ENCODE results near the gene SNTA1. TPM values are rescaled to one million over a fixed set of nuclear protein-coding genes. Genes with fewer than 3 reads are reported as not detected.

Gene SNTA1
- total and polyA plus RNA-seq, 9 of the 15 experiments (the other 6 are each of a cell fraction or from before 2014, with no cell fraction given) = 1.2 to 40.8 (median 20.3) TPM

DNA sequence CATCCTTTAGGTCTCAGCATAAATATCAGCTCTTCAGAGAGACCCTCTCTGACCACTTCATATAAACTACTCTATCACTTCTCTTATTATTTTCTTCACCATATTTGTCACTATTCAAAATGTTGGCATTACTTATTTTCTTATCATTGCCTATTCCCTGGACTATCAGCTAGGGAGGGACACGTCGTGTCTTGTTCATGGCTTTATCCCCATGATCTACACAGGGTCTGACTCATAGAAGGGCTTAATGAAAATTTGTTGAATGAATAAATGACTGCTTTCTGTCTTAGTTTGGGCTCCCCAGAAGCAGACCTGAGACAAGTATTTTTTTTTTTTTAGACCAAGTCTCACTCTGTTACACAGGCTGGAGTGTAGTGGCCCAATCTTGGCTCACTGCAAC is 39.3 kb downstream of the SNTA1 start:
- H3K79me2 ChIP-seq (ENCODE audit: control insufficient read depth, insufficient read depth, low read length) = peaks cover 40% of the 10 kb centered on the region
- intact Hi-C loops (cut with micrococcal nuclease) (loop anchor here (5.0 kb wide), 2 partner anchors 38 to 248 kb away; partner anchors contain the start of gene SNTA1), in situ Hi-C loops (cut with MboI) (no loop called here)
- ATAC-seq = no peak
- FAIRE-seq = no peak
- no peak overlapping the region for H3K27ac ChIP-seq (ENCODE audit: extremely low read depth, low read depth, low read length)
- BruUV-seq (replicated peaks) = no TSS peak
- DNase-seq (ENCODE audit: extremely low read depth in 1 of 4, low spot score in 3 of 4) = no peak
- peaks cover 14% of the 10 kb centered on the region; the same call in 1 of the 2 replicates for H4K20me1 ChIP-seq (replicated peaks; ENCODE audit: control insufficient read depth, insufficient read depth, low read length)
- H3K27me3 ChIP-seq (ENCODE audit: control insufficient read depth in 2 of 2, insufficient read depth in 2 of 2, low read length in 2 of 2) = no peaks in the 10 kb centered on the region
- no peak overlapping the region for H3K4me3 ChIP-seq
- peaks cover 14 to 16% of the 10 kb centered on the region in 2 experiments for H3K4me1 ChIP-seq (replicated peaks in 1 of 2; ENCODE audit: control insufficient read depth in 2 of 2, insufficient read depth in 2 of 2, low read length in 2 of 2)
- no peaks in the 10 kb centered on the region for H3K9me1 ChIP-seq (ENCODE audit: control insufficient read depth, insufficient read depth, low read length)
- ChIA-PET CTCF (ENCODE audit: low intra/inter-chr PET ratio) (no interaction called here), POLR2A (interaction anchor here (0.6 to 1.4 kb wide), 2 partner anchors 8 to 232 kb away, joined by 3 to 4 read pairs; no protein-coding TSS in a partner anchor)
- peaks cover 36% of the 10 kb centered on the region; the same call in 2 of the 3 replicates for H3K36me3 ChIP-seq (ENCODE audit: control insufficient read depth, insufficient read depth, low read length)
- no peak overlapping the region for H3K4me2 ChIP-seq (ENCODE audit: insufficient read depth, low read length)
- no peak overlapping the region for H3K9ac ChIP-seq (ENCODE audit: insufficient read depth in 1 of 2, low read depth in 2 of 2, low read length in 2 of 2)
- TF ChIP-seq CCNT2 (IDR thresholded peaks at IDR 0.05; ENCODE audit: borderline replicate concordance, extremely low read depth, insufficient read length, low read depth, low read length) = no peak
- peak; percentile 81 for TF ChIP-seq FOSL1 (tag; conservative IDR thresholded peaks at IDR 0.05)
- H2AFZ ChIP-seq (ENCODE audit: low read depth, low read length) = no peak overlapping the region
- 51% methylated on average over 2 of the region's 2 CpGs for WGBS (ENCODE audit: insufficient coverage, low coverage, missing lambda C conversion rate)
- no peaks in the 10 kb centered on the region for H3K9me3 ChIP-seq (replicated peaks; ENCODE audit: control insufficient read depth, insufficient read depth, low read depth, low read length)

DNA sequence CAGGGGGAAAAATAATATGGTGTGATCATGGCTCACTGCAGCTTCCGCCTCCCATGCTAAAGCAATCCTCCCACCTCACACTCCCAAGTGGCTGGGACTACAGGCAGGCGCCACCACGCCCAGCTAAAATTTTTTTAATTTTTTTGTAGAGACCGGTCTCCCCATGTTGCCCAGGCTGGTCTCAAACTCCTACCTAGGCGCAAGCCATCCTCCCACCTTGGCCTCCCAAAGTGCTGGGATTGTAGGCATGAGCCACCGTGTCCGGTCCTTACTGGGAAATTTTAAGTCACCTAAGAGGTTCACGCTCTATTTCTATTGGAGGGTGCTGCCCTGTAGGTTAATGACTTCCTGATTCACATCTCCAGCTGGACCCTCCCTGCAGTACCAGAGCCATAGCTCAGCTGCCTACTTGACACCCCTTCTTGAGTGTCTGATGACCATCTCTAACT is 41.6 kb downstream of the SNTA1 start:
- 2% methylated on average over 8 of the region's 8 CpGs for WGBS (ENCODE audit: insufficient coverage, low coverage, missing lambda C conversion rate)
- Histone ChIP-seq H3K27ac (ENCODE audit: extremely low read depth, low read depth, low read length) (peak overlapping the region; percentile 75), H3K9ac (ENCODE audit: insufficient read depth in 1 of 2, low read depth in 2 of 2, low read length in 2 of 2) (peak overlapping the region; percentile 81 to 98; a peak in 3 of 4 replicates), H3K27me3 (ENCODE audit: control insufficient read depth in 2 of 2, insufficient read depth in 2 of 2, low read length in 2 of 2) (no peaks in the 10 kb centered on the region), H4K20me1 (replicated peaks; ENCODE audit: control insufficient read depth, insufficient read depth, low read length) (peaks cover 17% of the 10 kb centered on the region; the same call in 1 of the 2 replicates), H3K79me2 (ENCODE audit: control insufficient read depth, insufficient read depth, low read length) (peaks cover 62% of the 10 kb centered on the region), H3K4me3 (peak overlapping the region; percentile 88), H2AFZ (ENCODE audit: low read depth, low read length) (peak overlapping the region; percentile 84), H3K4me1 (replicated peaks in 1 of 2; ENCODE audit: control insufficient read depth in 2 of 2, insufficient read depth in 2 of 2, low read length in 2 of 2) (peaks cover 10 to 14% of the 10 kb centered on the region in 2 experiments), H3K9me1 (ENCODE audit: control insufficient read depth, insufficient read depth, low read length) (no peaks in the 10 kb centered on the region), H3K36me3 (ENCODE audit: control insufficient read depth, insufficient read depth, low read length) (peaks cover 26% of the 10 kb centered on the region; the same call in 2 of the 3 replicates), H3K9me3 (replicated peaks; ENCODE audit: control insufficient read depth, insufficient read depth, low read depth, low read length) (no peaks in the 10 kb centered on the region), H3K4me2 (ENCODE audit: insufficient read depth, low read length) (peak overlapping the region; percentile 93)
- peak; percentile 50 to 67 (median 57) for DNase-seq (ENCODE audit: extremely low read depth in 1 of 4, low spot score in 3 of 4)
- peak; percentile 83 for ATAC-seq
- no peak for FAIRE-seq
- POLR2A ChIA-PET = interaction anchor here (0.9 to 1.6 kb wide), 6 partner anchors 9 to 262 kb away, joined by 3 to 9 read pairs (median 4); no protein-coding TSS in a partner anchor
- in situ Hi-C loops (cut with MboI) = no loop called here
- CTCF ChIA-PET (ENCODE audit: low intra/inter-chr PET ratio) = no interaction called here
- TSS peak; percentile 86 for BruUV-seq (replicated peaks)
- intact Hi-C loops (cut with micrococcal nuclease) = loop anchor here (5.0 kb wide), 2 partner anchors 40 to 250 kb away; partner anchors contain the start of gene SNTA1
- no peak for TF ChIP-seq NCOA4 (IDR thresholded peaks at IDR 0.05; ENCODE audit: partially characterized antibody)
- TF ChIP-seq, protein P1, sequence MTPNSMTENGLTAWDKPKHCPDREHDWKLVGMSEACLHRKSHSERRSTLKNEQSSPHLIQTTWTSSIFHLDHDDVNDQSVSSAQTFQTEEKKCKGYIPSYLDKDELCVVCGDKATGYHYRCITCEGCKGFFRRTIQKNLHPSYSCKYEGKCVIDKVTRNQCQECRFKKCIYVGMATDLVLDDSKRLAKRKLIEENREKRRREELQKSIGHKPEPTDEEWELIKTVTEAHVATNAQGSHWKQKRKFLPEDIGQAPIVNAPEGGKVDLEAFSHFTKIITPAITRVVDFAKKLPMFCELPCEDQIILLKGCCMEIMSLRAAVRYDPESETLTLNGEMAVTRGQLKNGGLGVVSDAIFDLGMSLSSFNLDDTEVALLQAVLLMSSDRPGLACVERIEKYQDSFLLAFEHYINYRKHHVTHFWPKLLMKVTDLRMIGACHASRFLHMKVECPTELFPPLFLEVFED (CRISPR knock-in tag; conservative IDR thresholded peaks at IDR 0.05) = no peak
- no peak for TF ChIP-seq E2F3 (CRISPR knock-in tag; IDR thresholded peaks at IDR 0.05)
- no peak for TF ChIP-seq ZNF695 (CRISPR knock-in tag; IDR thresholded peaks at IDR 0.05)
- TF ChIP-seq ZNF444 (CRISPR knock-in tag; IDR thresholded peaks at IDR 0.05) = no peak
- no peak for TF ChIP-seq EWSR1 (IDR thresholded peaks at IDR 0.05; ENCODE audit: borderline replicate concordance, low read depth, partially characterized antibody)
- TF ChIP-seq, protein P2, sequence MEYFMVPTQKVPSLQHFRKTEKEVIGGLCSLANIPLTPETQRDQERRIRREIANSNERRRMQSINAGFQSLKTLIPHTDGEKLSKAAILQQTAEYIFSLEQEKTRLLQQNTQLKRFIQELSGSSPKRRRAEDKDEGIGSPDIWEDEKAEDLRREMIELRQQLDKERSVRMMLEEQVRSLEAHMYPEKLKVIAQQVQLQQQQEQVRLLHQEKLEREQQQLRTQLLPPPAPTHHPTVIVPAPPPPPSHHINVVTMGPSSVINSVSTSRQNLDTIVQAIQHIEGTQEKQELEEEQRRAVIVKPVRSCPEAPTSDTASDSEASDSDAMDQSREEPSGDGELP (CRISPR knock-in tag; IDR thresholded peaks at IDR 0.05; ENCODE audit: borderline replicate concordance) = 0 out of 2 replicates have a peak, but pooled peaks have one; percentile 28
- no peak for TF ChIP-seq ZNF384 (IDR thresholded peaks at IDR 0.05; ENCODE audit: low read depth, low read length)
- TF ChIP-seq CC2D1A (IDR thresholded peaks at IDR 0.05) = no peak
- TF ChIP-seq ELF1 (tag; IDR thresholded peaks at IDR 0.05) = peak; percentile 43; the same call in 1 of the 2 replicates
- peak; percentile 10 for TF ChIP-seq DACH1 (IDR thresholded peaks at IDR 0.05; ENCODE audit: partially characterized antibody)
- peak in 1 of 2 experiments; percentile 10; a peak in 1 of 4 replicates for TF ChIP-seq NRF1 (conservative IDR thresholded peaks at IDR 0.05 in 1 of 2, IDR thresholded peaks at IDR 0.05 in 1 of 2)
